ENCODE results near the gene PCSK4.

PCSK4 gene

DNA sequence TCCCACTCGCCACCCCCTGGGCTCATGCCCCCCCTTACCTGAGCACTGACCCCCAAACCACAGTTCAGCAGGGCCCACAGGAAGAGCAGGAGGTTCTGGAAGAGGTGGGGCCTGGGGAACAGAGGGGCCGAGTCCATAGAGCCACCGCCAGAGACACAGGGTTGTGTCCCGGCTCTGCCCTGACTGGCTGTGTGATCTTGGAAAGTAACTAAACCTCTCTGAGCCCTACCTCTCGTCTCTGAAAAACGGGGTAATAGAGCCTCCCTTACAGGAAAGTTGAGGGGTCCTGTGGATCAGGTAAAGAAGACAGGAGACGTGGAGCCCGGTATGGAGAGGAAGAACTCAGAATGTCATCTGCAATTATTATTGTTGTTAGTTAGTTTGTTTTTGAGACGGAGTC, 20.7 kb upstream of the PCSK4 start:
- DNase-seq (ENCODE audit: extremely low spot score): no peak
- CTCF ChIA-PET: interaction anchor here (1.5 kb wide), 1 partner anchor 232 kb away, joined by 3 read pairs; no protein-coding TSS in a partner anchor
- TF ChIP-seq, protein P1, sequence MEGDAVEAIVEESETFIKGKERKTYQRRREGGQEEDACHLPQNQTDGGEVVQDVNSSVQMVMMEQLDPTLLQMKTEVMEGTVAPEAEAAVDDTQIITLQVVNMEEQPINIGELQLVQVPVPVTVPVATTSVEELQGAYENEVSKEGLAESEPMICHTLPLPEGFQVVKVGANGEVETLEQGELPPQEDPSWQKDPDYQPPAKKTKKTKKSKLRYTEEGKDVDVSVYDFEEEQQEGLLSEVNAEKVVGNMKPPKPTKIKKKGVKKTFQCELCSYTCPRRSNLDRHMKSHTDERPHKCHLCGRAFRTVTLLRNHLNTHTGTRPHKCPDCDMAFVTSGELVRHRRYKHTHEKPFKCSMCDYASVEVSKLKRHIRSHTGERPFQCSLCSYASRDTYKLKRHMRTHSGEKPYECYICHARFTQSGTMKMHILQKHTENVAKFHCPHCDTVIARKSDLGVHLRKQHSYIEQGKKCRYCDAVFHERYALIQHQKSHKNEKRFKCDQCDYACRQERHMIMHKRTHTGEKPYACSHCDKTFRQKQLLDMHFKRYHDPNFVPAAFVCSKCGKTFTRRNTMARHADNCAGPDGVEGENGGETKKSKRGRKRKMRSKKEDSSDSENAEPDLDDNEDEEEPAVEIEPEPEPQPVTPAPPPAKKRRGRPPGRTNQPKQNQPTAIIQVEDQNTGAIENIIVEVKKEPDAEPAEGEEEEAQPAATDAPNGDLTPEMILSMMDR (IDR thresholded peaks at IDR 0.05; ENCODE audit: control extremely low read depth, extremely low read depth, low read depth, missing control alignments): no peak
- POLR2A ChIA-PET: no interaction called here

DNA sequence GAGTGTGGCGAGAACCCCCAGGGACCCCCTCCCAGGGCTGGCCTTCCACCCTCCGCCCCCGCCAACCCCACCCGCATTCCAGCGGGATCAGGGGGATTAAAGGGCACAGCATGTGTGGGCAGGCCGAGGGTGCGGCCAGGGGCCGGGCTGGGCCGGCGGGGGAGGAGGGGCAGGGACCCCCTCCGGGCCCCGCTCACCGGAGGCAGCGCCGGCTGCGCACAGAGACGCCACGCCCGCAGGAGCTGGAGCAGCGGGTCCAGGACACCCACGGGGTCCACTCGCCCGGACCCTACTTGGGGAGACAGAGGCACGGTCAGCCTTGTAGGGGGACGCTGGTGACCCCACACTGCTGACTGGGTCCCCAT, 20.3 kb upstream of the PCSK4 start:
- DNase-seq (ENCODE audit: extremely low spot score): no peak
- POLR2A ChIA-PET: no interaction called here
- TF ChIP-seq, protein P1 (IDR thresholded peaks at IDR 0.05; ENCODE audit: control extremely low read depth, extremely low read depth, low read depth, missing control alignments): no peak
- CTCF ChIA-PET: no interaction called here

DNA sequence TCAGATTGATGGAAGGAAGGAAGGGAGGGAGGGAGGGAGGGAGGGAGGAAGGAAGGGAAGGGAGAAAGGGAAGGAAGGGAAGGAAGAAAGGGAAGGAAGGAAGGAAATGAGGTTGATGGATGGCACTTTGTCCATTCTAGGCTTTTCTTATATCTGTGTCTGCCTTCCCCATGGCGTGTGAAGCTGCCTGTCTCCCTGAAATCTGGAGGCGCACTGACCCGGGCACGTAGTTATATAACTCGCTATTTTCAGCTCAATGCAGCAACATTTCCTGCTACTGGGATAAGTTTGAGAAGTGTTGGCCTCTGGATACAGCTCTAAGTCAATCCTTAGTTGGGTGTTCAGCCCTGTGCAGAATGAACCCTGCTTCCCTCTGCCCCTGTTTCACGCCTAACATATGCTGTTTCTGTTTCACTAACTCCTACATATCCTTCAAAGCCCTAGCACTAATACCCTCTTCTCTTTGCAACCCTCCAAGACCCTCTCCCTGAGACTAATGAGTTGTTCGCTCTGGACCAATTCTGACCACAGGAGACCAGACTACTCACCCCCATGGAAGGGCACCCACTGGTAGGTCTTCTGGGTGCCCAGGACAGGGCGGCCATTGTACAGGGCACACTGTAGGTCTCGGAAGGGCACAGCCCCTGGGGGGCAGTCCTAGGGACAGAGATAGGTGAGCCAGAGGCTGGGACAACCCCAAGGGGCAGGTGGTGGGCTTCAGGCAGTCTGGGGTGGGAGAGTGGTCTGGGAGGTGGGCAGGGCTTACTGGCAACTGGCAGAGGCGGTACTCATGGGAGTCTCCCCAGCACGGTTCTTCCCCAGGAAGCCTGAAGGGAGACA, 19.7 kb upstream of the PCSK4 start:
- ChIA-PET CTCF (no interaction called here), POLR2A (no interaction called here)

DNA sequence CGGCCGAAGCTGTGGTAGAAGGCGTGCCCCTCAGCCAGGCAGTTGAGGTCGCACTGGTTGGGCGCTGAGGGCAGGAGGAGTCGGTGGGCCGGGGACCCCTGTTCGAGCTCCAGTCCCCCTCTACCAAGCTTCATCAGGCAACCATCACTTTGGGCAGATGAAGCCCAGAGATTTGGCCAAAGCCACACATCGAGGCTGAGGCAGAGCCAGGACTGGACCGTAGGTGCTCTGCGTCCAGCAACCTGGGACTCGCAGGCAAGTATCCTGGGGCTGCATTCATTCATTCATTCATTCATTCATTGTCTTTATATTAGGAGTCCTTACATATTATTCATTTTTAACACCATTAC, 18.3 kb upstream of the PCSK4 start:
- TF ChIP-seq, protein P1 (IDR thresholded peaks at IDR 0.05; ENCODE audit: control extremely low read depth, extremely low read depth, low read depth, missing control alignments): no peak
- CTCF ChIA-PET: interaction anchor here (1.0 kb wide), 1 partner anchor 23 kb away, joined by 4 read pairs; no protein-coding TSS in a partner anchor
- no peak for DNase-seq (ENCODE audit: extremely low spot score)
- POLR2A ChIA-PET: no interaction called here

More for the DNA sequence above, 19.7 kb upstream of the PCSK4 start:
- TF ChIP-seq, protein P1 (IDR thresholded peaks at IDR 0.05; ENCODE audit: control extremely low read depth, extremely low read depth, low read depth, missing control alignments): no peak
- no peak for DNase-seq (ENCODE audit: extremely low spot score)

DNA sequence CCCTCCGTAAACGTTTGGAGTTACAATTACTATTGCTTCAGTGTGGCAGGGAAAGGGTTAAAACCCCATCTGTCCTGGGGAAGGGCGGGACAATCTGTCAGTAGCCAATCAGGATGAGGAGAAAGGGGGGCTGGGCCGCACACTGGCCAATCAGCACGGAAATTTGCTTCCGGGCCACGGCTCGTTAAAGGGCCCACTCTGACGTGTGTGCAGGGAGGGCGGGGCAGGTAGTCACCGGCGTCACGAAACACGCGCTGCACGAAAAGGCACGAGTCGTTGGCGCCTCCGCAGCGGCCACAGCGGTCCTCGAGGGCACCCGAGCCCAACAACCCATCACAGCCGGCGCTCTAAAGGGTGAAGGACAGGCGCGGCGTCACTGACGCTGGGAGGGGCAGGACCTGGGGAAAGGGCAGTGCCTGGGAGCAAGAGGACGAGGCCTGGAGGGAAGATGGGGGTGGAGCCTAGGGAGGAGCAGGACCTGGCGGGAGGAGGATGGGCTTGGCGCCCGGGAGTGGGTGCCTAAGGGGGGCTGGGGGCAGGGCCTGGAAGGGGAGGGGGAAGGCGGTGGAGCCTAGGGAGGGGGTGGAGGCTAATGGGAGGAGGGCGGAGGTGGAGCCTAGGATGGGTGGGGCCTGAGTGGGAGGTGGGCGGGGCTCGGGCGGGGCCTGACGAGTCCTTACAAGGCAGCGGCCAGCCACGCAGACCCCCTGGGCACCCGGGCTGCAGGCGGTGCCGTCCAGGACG, 17.8 kb upstream of the PCSK4 start:
- TF ChIP-seq, protein P1 (IDR thresholded peaks at IDR 0.05; ENCODE audit: control extremely low read depth, extremely low read depth, low read depth, missing control alignments): no peak
- POLR2A ChIA-PET: no interaction called here
- CTCF ChIA-PET: interaction anchor here (1.0 kb wide), 1 partner anchor 22 kb away, joined by 4 read pairs; no protein-coding TSS in a partner anchor
- DNase-seq (ENCODE audit: extremely low spot score): peak; percentile 93

DNA sequence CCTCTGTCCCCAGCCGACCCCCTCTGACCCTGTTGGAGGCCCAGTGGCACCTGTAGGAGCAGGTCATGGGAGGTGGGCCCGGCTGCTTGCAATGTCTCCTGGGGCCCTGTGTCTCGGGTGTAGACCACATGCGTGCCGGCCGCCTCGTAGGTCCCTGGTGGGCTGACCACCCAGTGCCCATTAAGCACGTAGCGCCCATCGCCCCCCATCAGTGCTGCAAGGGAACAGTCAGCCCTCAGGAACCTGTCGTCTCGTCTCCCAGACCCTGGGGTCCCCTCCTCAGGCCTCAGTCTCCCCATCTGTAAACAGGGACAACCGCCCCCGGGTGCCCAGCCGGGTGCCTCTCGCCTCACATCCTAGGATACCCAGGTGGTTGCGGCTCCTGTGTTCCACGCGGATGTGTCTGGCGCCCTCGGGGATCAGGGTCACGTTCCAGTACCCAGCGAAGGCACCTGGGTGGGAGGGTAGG, 17.1 kb upstream of the PCSK4 start:
- TF ChIP-seq, protein P1 (IDR thresholded peaks at IDR 0.05; ENCODE audit: control extremely low read depth, extremely low read depth, low read depth, missing control alignments): no peak
- ChIA-PET POLR2A (no interaction called here), CTCF (no interaction called here)
- no peak for DNase-seq (ENCODE audit: extremely low spot score)
